ENCODE results near the gene IQSEC1.

Gene IQSEC1

DNA sequence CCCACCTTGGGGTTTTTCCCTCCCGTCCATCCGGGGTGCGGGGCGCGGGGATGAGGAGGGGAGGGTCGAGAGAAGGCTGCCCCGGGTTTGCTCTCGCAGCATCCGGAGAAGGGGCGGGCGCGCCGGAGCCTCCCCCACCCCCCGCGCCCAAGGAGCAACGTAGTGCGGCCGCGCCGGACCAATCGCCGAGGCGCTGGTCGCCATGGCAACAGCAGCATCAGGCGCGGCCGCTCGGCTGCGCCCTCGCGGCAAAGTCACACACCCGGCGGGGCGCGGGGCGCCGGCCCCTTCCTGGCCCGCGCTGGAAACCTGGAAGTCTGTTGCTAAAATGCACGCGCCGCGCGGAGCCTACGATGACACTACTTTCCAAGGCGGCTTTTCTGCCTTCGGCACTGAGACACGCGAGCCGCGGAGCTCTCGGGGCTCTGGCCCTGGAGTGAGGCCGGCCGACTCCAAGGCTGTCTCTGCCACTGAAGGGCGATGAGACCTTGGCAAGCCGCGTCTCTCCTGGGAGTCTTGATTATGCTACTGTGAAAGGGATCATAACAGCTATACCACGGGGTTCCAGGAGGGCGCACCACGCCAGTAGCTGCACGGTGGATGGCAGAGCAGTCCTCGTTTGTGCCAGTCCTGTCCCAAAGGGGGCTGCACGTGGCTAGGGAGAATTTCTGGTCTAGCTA is at the start of gene IQSEC1:
Gene IQSEC1 (minus strand): TSS at position 104 of the 680 bp plus-strand sequence. CDS start 415 bp downstream, outside the sequence.
- peak; percentile 59 for DNase-seq

GRCh38 chr3:13122081-13123012 is 49.1 kb upstream of the IQSEC1 start:
- no peak for DNase-seq

GRCh38 chr3:13121553-13122001 is 48.3 kb upstream of the IQSEC1 start:
- no peak for DNase-seq

- DNase-seq: no peak
These were observed 47.8 kb upstream of the IQSEC1 start for GRCh38 chr3:13120928-13121552.

GRCh38 chr3:13120289-13120927 is 47.2 kb upstream of the IQSEC1 start:
- no peak for DNase-seq

DNA sequence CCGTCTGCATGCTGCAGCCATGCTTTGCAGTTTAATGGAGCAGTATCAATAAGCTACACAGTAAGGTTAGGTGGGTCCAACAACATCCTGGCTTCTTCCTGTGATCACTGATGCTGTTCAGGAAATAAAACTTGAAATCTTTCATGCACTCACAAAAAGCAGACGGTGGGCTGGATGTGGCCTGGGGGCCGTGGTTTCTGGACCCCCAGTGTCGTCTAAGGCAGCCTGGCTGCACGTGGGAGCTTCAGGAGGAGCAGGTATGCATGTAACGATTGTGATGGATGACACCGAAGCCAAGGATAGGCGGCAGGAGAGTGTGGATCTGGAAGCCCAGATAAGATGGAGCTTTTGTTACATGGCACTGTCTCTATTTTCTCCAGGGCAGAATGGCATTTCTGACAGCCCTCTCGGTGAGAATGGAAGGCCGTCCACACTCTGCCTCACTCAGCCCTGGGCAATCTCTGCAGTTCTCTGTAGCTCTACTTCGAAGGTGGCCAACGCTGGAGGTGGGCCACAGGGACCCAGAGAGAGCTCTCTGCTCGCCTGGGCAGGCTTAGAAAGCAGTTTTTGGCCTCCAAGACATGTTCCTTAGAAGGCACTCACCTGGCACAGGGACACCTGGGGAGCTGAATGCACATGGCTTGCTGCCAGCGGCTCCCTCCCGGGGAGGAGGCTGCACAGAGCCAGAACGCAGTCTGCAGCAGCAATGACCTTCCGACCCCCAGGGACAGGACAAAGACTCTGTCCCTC is 46.4 kb upstream of the IQSEC1 start:
- no peak for DNase-seq

DNA sequence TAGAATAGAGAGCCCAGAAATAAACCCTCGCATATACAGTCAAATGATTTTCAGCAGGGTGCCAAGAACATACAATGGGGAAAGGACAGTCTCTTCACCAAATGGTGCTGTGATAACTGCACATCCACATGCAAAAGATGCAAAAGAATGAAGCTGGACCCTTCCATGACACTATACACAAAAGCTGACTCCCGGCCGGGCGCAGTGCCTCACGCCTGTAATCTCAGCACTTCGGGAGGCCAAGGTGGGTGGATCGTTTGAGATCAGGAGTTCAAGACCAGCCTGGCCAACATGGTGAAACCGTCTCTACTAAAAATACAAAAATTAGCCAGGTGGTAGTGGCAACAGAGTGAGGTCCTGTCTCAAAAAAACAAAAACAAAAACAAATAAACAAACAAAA is 43.2 kb upstream of the IQSEC1 start:
- no peak for DNase-seq

- no peak for DNase-seq
These were observed 42.8 kb upstream of the IQSEC1 start for GRCh38 chr3:13115991-13116390.

DNA sequence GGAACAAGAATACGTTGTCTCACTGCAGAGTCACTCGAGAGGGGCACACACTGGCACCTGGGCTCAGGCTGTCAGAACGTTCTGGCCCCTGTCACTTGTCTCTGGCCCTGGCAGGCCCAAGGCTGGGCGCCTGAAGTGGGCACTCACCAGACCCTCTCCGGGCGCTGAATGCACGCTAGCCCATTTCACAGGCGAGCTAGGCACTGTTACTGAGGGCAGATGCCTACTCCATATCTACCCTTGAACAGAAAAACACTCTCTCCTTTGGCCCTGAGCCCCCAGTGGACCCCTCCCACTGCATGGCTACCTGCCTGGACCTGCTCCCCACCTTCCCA is 42.3 kb upstream of the IQSEC1 start:
- DNase-seq: no peak

DNA sequence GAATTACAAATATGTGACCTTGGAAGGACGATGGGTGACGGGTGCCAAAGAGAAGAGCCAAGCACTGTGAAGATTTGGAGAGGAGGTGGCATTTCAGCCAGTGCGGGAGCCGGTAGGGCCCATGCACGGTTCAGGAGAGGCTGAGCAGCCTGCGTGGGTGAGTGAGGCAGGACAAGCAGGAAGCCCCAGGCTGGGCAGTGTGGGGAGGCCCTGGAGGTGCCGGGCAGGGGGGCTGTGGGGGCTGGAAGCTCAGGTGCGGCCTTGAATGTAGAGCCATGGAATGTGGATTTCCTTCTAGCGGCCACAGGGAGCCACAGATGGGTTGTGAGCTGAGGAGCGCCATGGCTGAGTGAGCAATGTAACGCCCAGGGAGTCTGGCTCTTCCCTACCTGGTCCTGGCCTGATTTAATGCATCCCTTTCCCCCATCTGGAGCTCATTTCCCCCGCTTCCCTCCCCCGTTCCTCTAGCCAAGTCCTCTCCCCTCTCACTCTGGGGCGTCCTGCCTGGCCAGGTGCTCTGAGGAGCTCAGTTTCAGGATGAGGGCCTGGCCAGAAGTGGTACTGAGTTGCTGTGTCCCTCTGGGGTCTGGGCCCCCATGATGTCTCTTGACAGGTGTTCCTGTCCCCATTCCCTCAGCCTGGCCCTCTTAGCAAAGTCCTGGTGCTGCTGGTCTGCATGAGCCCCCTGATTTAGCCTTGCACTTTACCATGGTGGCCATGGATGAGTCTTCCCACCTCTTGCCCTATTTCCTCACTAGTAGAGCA is 41.8 kb upstream of the IQSEC1 start:
- DNase-seq: no peak

- DNase-seq: no peak
These were observed 40.4 kb upstream of the IQSEC1 start for GRCh38 chr3:13113346-13114330.

- no peak for DNase-seq
These were observed 39.5 kb upstream of the IQSEC1 start for GRCh38 chr3:13112521-13113345.

GRCh38 chr3:13111873-13112520 is 38.8 kb upstream of the IQSEC1 start:
- DNase-seq: no peak

GRCh38 chr3:13111173-13111872 is 38.1 kb upstream of the IQSEC1 start:
- DNase-seq: no peak

- no peak for DNase-seq
These were observed 37.5 kb upstream of the IQSEC1 start for GRCh38 chr3:13110678-13111116.

GRCh38 chr3:13109516-13109915 is 36.3 kb upstream of the IQSEC1 start:
- DNase-seq: no peak

DNA sequence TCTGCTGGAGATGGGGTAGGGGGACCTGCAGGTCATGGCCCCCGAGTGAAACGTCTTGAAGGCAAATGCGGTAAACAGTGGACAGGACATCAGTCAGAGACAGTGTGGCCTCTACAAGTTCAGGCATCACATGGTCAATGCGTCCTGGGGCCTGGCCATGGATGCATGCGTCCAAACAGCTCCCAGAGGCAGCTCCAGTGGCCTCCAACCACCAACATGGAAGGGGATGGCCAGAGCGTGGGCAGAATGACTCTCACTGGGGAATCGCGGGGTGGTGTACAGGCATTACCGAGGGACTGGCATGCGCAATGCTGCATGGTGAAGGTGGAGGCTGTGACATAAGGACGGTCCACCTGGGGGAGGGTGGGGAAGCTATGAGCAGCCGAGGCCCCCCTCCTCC is 35.6 kb upstream of the IQSEC1 start:
- no peak for DNase-seq

- DNase-seq: no peak
These were observed 34.4 kb upstream of the IQSEC1 start for GRCh38 chr3:13107661-13108060.

Measured in activated CD4-positive, alpha-beta T cell treated with anti-CD3 and anti-CD28 coated beads, Interleukin-2, amount 50 U/mL, for 16 hours (primary cell).